ENCODE results near the gene DCC. TPM values are rescaled to one million over a fixed set of nuclear protein-coding genes. Genes with fewer than 3 reads are reported as not detected.

Gene DCC
- polyA plus RNA-seq, 4 donors: 7.6 to 13.7 (median 9.5) TPM

GRCh38 chr18:52979892-52980291 lies 639.9 kb downstream of the DCC start:
- DNase-seq (ENCODE audit: low read depth in 4 of 4, low spot score in 2 of 4): no peak

GRCh38 chr18:52991246-52991645 lies 651.2 kb downstream of the DCC start:
- no peak for DNase-seq (ENCODE audit: low read depth in 4 of 4, low spot score in 2 of 4)

- DNase-seq (ENCODE audit: low read depth in 4 of 4, low spot score in 2 of 4): no peak
Measured at GRCh38 chr18:52992041-52992440, 652.0 kb downstream of the DCC start.

GRCh38 chr18:52995875-52996274 lies 655.9 kb downstream of the DCC start:
- DNase-seq (ENCODE audit: low read depth in 4 of 4, low spot score in 2 of 4): no peak

GRCh38 chr18:52999633-53000032 lies 659.6 kb downstream of the DCC start:
- DNase-seq (ENCODE audit: low read depth in 4 of 4, low spot score in 2 of 4): no peak

- no peak for DNase-seq (ENCODE audit: low read depth in 4 of 4, low spot score in 2 of 4)
Measured at GRCh38 chr18:53004798-53005197, 664.8 kb downstream of the DCC start.

- DNase-seq (ENCODE audit: low read depth in 4 of 4, low spot score in 2 of 4): peak in 1 of 4 donors; percentile 15
Measured at GRCh38 chr18:53018791-53019190, 678.8 kb downstream of the DCC start.

GRCh38 chr18:53025247-53025646 lies 685.2 kb downstream of the DCC start:
- DNase-seq (ENCODE audit: low read depth in 4 of 4, low spot score in 2 of 4): no peak

- no peak for DNase-seq (ENCODE audit: low read depth in 4 of 4, low spot score in 2 of 4)
Measured at GRCh38 chr18:53028565-53028964, 688.6 kb downstream of the DCC start.

GRCh38 chr18:53033128-53033527 lies 693.1 kb downstream of the DCC start:
- no peak for DNase-seq (ENCODE audit: low read depth in 4 of 4, low spot score in 2 of 4)

- DNase-seq (ENCODE audit: low read depth in 4 of 4, low spot score in 2 of 4): no peak
Measured at GRCh38 chr18:53038608-53039007, 698.6 kb downstream of the DCC start.

GRCh38 chr18:53040286-53040685 lies 700.3 kb downstream of the DCC start:
- no peak for DNase-seq (ENCODE audit: low read depth in 4 of 4, low spot score in 2 of 4)

GRCh38 chr18:53056064-53056463 lies 716.1 kb downstream of the DCC start:
- no peak for DNase-seq (ENCODE audit: low read depth in 4 of 4, low spot score in 2 of 4)

- DNase-seq (ENCODE audit: low read depth in 4 of 4, low spot score in 2 of 4): peak in 2 of 4 donors; percentile 20 to 23
Measured at GRCh38 chr18:53070788-53071187, 730.8 kb downstream of the DCC start.

GRCh38 chr18:53080687-53081086 lies 740.7 kb downstream of the DCC start:
- no peak for DNase-seq (ENCODE audit: low read depth in 4 of 4, low spot score in 2 of 4)

- no peak for DNase-seq (ENCODE audit: low read depth in 4 of 4, low spot score in 2 of 4)
Measured at GRCh38 chr18:53093636-53094035, 753.6 kb downstream of the DCC start.

- DNase-seq (ENCODE audit: low read depth in 4 of 4, low spot score in 2 of 4): no peak
Measured at GRCh38 chr18:53101536-53102105, 761.6 kb downstream of the DCC start.

GRCh38 chr18:53114441-53114840 lies 774.4 kb downstream of the DCC start:
- DNase-seq (ENCODE audit: low read depth in 4 of 4, low spot score in 2 of 4): no peak

GRCh38 chr18:53115876-53116585 lies 776.0 kb downstream of the DCC start:
- no peak for DNase-seq (ENCODE audit: low read depth in 4 of 4, low spot score in 2 of 4)

GRCh38 chr18:53117851-53118250 lies 777.9 kb downstream of the DCC start:
- no peak for DNase-seq (ENCODE audit: low read depth in 4 of 4, low spot score in 2 of 4)

GRCh38 chr18:53126210-53126609 lies 786.2 kb downstream of the DCC start:
- DNase-seq (ENCODE audit: low read depth in 4 of 4, low spot score in 2 of 4): no peak

- DNase-seq (ENCODE audit: low read depth in 4 of 4, low spot score in 2 of 4): no peak
Measured at GRCh38 chr18:53131001-53131400, 791.0 kb downstream of the DCC start.

GRCh38 chr18:53134711-53135110 lies 794.7 kb downstream of the DCC start:
- DNase-seq (ENCODE audit: low read depth in 4 of 4, low spot score in 2 of 4): no peak
